ENCODE results near the gene NOTCH1.

Gene NOTCH1

DNA sequence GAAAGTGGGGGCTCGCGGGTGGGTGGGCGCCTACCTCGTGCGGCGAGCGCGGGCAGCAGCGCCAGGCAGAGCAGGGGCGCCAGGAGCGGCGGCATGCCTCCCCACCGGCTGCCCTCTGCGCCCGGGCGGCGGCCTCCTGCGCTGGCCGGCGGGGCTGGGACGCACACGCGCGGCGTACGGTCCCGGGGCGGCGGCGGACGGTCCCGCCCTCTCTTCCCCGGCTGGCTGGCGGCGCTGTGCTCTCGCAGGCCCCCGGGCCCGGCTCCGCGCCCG lies 220 bp downstream of the NOTCH1 start:
- no peak for DNase-seq (ENCODE audit: low read depth in 2 of 2)

DNA sequence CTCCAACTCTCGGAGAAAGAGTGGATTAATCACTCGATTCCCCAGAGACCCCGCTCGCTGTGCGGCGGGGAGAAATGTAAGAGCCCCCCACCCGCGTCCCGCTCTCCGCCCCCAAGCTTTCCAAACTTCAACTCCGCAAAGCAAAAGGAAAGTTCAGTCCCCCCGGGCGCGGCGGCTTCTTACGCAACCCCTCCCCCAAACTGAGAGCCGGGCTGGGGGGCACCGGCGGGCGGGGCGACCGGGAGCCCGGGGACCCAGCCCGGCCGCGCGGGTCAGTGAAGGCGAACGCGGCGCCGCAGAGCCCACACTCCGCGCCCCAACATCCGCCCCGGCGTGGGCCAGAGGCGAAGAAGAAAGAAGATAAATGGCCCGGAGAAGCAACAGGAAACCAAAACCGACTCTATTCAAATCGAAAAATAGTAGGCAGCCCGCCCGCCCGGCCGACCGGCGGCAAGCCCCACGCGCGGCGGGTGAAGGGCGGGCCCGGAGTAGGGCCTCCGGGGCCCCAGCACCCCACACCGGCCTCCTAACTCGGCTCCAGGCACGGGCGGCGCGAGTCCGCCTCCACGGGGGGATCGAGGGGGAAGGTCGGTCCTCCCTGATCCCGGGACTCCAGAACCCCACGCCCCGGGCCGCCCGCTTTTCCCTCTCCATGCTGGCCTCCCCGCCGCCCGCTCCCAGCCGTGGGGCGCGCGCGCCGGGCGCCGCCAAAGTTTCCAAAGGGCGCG lies 720 bp downstream of the NOTCH1 start:
- DNase-seq (ENCODE audit: low read depth in 2 of 2), result peak in 1 of 2 experiments; percentile 53

DNA sequence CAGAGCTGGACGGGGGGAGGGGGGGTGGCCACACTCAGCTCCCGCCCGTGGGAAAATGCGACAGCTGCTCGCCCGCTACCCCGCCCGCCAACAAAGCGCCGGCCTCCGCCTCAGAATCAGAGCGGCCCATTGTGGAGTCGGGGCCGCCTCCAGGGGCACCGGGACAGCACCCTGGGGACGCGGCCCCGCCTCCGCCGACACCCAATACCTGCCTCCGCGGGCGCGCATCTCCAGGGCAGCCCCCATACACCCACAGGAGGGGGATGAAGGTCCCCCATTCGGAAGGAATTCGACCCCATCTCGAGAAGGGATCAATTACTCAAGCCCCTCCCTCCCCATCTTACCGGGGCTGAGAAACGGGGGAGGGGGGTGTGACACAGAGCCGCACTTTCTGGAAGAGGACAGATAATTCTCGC lies 1.3 kb downstream of the NOTCH1 start:
- peak in 1 of 2 experiments; percentile 67 for DNase-seq (ENCODE audit: low read depth in 2 of 2)

DNA sequence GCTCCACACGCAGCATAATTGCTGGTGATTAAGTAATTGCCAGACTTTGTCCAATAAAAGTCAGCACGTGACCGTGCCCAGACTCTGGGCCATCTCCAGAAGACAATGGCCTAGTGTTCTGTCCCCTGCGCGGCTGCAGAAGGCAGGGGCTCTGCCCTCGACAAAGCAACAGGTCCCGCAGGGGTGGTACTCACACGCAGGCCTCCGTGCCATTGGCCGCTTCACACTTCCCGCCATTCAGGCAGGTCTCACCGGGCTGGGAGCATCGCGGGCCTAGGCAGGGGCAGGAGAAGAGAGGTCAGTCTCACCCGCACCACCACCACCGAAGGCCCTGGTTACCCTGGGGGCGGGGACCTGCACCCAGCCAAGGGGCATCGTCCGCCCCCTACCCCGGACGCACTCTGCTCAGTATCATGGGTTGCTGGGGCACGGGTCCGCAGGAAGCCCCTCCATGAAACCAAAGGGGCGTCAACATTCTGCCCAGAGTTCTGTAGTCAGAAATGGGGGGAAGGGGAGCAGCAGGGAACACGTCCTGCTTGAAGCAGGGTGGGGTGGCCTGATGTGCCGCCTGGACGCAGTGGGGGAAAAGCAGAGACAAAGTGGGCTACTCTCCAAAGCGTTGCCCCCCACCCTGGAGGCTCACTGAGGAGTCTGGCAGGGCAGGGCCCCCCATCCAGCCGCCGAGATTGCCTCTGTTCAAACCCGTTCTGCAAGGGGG lies 1.9 kb downstream of the NOTCH1 start:
- no peak for DNase-seq (ENCODE audit: low read depth in 2 of 2)

DNA sequence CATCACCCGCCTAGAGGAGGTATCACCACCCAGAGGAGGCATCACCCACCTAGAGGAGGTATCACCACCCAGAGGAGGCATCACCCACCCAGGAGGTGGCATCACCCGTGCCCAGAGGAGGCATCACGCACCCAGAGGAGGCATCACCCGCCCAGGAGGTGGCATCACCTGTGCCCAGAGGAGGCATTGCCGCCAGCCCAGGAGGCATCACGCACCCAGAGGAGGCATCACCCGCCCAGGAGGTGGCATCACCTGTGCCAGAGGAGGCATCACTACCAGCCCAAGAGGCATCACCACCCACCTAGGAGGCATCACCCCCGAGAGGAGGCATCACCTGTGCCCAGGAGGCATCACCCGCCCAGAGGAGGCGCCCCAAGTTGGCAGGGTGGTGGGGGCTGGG lies 2.6 kb downstream of the NOTCH1 start:
- DNase-seq (ENCODE audit: low read depth in 2 of 2), result no peak

DNA sequence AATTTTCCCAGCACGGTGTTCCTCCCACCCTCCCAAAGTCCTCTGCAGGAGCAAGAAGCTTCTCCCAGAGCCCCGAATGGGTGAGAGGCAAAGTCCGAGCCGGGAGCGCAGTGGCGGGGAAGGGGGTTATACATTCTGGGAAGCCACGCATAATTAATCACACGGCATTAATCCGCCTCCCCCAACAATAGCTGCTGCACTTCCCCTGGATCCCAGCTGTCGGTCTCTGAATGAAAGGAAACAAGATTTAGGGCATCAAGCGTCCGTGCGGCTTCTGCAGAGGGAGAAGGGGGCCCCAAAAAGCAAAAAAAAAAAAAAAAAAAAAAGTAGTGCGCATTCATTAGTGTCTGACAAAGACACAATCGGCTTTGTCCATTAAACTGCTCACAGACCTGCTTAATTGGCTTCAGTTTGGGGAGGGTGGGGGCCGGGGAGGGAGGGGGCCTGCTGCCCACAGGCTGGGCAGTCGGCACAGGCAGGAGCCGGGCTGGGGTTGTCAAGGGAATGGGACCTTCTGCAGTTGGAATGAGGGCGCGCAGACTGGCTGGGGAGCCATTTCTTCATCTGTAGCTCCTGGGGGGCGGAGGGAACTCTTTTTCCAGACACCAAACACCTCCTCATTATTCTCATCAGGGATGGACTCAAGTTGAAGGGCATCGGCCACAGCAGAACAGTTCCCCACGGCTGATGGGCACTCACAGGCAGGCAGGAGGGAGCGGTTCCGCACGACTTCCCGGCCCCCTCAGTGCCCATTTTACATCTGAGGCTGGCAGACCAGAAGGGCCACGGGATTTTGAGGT lies 3.4 kb downstream of the NOTCH1 start:
- DNase-seq (ENCODE audit: low read depth in 2 of 2), result no peak

DNA sequence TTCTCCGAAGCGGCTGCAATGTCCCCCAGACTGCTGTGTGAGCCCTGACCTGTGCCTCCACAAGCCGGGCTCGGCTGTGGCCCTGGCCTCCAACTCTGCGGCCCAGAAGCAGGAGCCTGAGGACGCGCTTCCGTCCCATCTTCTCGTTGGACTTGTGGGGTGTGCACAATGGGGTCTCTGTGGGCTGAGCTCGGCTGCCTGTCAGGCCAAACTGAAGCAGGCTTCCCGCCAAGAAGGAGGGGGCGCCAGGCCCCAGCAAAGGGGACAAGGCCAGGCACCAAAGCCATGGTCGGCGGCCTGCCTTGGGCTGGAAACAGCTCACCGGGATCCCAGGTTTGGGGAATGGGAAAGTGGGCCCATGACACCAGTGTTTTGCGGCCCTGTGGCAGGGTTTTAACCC lies 4.1 kb downstream of the NOTCH1 start:
- DNase-seq (ENCODE audit: low read depth in 2 of 2), result no peak

DNA sequence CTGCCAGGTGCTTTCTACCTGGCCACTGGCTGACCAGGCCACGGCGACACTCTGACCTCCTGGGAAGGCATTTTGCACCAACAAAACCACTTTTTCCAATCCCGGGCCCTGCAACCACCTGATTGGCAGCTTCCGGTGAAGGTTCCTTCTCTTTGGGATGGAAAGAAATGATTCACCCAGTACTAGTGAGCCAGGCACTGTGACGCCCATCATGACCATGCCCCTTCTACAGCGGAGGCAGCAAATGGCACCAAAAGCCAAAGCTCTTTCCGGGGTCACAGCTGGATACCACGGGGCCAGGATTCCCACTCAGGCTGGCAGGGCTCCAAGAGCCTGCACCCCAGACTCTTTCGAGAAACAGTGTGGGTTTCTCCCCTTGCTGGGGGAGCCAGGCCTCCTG lies 4.7 kb downstream of the NOTCH1 start:
- DNase-seq (ENCODE audit: low read depth in 2 of 2), result no peak

DNA sequence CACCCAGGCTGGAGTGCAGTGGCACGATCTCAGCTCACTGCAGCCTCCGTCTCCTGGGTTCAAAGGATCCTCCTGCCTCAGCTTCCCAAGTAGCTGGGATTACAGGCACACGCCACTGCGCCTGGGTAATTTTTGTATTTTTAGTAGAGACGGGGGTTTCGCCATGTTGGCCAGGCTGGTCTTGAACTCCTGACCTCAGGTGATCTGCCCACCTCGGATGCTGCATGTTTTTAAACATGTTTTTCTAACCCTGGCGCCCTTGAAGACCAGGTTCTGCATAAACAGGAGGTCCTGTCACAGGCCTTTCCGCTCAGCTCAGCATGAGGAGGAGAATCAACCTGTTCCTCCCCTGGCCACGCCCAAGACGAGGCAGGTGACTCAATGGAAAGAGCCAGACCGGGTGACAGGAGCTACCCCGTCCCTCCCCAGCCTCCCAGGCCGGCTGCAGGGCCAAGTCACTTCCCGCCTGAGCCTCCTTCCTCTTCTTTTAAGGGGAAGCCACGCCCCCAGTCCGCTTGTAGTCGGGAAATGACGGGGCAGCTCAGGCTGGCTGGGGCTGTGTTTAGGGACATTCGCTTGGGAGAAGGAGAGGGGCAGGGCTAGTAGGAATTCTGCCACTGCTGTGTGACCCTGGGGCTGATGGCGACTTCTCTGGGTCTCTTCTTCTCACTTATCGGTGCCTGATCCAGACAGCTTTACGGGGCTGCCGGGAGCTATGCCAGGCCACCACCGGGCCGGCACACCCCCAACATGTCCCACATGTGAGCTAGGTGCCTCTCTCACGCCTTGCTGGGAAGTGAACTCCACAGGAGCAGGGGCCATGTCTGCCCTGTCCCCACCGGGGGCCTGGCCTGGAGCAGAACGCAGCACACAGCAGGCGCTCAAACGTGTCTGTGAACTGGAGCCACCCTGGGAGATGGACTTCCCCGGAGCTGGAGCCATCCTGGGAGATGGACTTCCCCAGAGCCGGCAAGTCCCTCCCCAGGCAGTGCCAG lies 6.1 kb downstream of the NOTCH1 start:
- DNase-seq (ENCODE audit: low read depth in 2 of 2), result peak; percentile 86 to 97

DNA sequence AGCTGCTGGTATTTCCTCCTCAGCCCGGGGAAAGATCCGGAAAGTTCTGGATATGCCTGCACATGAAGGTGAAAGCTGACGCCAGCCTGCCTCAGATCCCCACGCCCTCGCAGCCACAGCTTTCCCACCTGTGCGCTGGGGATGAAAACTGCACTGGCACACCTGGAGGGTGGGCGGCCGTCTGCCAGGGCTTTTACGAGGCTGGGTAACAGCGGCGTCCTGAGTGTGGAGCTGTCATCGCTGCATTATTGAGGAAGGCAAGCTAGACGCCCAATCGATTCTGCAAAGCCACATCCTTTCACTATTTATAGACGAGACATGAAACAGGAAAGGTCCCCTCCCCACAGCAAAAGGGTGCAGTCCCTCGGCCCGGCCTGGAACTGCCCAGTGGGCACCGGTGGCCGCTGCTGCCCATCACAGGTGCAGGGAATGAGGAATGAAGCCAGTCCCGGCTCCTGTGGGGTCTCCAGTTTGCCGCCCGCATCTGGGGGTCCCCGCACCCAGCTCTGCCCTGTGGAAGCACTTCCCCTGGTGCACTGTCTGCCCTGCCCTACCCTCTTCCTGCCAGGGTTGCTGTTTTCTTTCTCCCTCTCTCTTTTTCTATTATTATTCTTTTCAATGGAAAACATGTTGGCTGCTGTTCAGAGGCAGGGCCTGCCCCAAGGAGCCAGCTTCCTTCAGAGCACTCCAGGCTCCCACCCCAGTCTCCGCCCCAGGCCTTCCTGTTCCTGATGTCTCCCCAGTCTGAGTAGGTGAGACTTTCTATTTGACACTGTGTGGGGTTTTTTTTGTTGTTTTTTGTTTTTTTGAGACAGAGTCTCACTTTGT lies 7.0 kb downstream of the NOTCH1 start:
- peak in 1 of 2 experiments; percentile 70 for DNase-seq (ENCODE audit: low read depth in 2 of 2)

DNA sequence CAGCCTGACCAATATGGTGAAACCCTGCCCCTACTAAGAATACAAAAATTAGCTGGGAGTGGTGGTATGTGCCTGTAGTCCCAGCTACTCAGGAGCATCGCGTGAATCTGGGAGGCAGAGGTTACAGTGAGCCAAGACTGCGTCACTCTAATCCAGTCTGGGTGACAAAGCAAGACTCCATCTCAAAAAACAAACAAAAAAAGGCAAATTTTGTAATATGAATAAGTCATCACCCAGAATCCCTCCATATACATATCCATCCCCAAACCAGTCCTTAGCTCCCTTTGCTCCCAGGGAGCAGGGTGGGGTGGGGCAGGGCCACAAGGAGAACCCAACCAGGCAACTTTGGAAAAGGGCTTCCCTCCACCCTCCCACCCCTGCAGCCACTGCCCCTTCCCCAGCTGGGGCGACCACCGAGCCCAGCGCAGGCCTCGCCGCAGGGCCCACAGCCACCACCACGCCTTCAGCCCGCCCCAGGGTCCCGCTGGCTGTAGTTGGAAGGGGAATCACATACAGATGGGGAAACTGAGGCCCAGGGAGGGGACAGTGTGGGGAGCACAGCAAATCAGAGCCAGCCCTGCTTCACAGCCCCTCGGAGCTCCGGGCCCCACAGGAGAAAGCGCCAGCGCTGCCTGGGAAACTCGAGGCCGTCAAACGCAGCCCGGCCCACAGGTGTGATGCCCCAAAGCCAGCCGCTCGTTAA lies 7.8 kb downstream of the NOTCH1 start:
- DNase-seq (ENCODE audit: low read depth in 2 of 2), result no peak

DNA sequence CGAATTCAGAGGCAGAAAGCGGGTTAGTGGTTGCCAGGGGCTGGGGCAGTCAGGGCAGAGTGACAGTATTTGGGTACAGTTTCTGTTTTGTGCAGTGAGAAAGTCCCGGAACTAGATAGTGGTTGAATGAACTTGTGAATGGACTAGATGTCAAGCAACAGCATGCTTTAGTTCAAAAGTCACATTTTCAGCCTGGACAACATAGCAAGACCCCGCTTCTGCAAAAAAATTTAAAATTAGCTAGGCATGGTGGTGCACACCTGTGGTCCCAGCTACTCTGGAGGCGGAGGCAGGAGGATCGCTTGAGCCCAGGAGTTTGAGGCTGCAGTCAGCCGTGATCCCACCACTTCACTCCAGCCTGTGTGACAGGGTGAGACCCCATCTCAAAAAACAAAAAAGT lies 8.4 kb downstream of the NOTCH1 start:
- no peak for DNase-seq (ENCODE audit: low read depth in 2 of 2)

DNA sequence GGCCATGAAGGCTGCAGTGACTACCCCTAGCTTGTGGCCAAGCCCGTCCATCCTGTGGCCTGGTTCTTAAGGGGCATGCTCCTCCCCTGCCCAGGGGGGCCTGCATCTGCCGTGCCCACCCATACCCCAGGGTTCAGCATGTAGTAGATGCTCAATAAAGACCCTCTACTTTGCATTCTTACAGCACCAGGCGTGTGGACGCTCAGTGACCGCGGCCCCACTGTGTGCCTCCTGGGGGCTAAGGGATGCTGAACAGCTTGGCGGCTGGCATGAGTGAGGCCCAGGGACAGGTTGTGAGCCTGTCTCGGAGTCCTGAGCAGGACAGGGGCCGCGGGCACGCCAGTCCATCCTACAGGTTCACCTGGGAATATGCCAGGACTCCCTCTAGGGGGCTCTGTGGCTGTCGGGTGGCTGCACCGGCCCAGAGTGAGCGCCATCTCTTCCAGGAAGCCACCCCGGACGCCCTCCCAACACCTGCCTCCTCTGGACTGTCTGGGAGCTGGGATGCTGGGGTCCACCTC lies 9.1 kb downstream of the NOTCH1 start:
- no peak for DNase-seq (ENCODE audit: low read depth in 2 of 2)

DNA sequence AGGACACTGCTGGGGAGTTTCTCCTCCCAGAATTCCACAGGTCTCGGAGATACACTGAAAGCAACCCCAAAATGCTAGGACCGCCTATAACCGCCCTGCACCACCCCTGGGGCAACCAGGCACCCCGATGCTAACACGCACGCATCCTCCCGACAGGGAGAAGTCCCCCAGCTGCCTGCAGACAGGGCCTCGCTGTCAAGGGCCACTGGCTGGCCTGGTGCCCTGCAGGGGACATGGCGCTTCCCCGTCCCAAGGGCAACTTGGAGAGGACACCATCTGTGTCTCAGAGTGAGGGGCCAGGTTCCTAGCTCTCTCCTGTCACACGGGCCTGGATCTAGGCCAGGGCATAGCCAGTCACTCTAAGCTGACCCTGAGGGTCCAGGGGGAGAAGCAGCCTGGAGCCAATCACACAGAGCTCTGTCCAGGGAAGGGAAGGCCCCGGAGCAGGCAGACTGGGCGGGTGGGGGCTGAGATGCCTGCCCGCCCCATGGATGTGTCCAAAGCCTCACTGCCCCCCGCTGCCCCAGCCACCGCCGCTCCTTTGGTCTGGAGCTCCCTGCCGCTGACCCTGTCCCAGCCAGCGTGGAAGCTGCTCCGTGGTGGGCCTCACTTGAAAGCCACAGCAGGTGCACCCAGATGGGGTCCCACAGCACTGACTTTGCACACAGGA lies 9.7 kb downstream of the NOTCH1 start:
- DNase-seq (ENCODE audit: low read depth in 2 of 2), result no peak

DNA sequence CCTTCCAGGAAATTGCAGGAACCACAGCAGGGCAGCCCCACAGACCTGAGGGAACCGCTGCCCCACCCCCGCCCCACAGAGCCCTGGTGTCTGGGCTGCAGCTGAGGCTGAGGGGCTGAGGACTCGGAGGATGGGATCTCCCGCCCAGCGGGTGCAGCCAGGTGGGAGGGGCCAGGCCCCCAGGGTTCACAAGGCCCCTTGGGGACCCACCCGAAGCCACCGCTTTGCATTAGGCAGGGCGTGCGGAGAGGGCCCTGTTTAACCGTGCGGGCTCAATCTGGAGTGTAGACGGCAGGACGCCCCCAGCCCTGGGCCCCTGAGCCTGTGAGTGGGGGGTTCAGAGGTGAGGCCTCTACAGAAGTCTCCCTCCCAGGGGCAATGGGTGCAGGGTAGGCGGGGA lies 10.8 kb downstream of the NOTCH1 start:
- DNase-seq (ENCODE audit: low read depth in 2 of 2), result no peak

DNA sequence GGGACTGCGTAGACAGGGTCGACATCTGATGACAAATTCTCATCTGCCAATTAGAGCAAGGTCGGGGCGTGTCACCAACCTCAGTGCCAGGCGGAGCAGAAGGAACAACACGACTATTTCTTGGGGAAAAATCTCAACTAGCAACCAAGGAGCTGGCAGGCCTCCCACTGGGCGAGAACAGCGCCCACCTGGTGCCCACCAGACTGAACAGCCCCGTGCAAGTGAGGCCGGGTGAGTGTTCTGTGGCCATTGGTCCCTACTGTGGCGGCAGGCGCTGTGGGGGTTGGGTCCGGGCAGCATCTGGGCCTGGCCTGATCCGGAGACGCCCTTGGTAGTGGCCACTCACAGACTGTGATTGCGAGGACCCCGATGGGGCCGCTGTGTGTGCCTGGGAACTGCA lies 11.5 kb downstream of the NOTCH1 start:
- DNase-seq (ENCODE audit: low read depth in 2 of 2), result no peak

DNA sequence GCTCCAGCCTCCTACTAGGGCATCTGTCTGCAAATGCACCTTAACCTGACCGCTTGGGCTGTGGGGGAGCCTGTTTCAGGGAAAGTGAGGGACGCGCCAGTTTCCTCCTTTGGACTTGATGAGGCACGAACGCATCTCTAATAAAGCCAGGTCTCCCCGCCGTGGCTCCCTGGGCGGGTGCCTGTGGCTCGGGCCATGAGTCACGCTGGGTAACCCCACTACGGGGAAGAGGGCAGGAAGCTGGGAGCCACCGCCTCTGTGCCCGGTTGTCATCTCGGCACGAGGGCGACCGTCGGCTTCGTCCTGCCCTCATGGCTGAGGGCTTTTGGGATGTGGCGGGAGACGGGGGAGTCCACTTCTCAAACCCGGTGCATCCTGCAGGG lies 12.1 kb downstream of the NOTCH1 start:
- DNase-seq (ENCODE audit: low read depth in 2 of 2), result peak; percentile 59 to 79

DNA sequence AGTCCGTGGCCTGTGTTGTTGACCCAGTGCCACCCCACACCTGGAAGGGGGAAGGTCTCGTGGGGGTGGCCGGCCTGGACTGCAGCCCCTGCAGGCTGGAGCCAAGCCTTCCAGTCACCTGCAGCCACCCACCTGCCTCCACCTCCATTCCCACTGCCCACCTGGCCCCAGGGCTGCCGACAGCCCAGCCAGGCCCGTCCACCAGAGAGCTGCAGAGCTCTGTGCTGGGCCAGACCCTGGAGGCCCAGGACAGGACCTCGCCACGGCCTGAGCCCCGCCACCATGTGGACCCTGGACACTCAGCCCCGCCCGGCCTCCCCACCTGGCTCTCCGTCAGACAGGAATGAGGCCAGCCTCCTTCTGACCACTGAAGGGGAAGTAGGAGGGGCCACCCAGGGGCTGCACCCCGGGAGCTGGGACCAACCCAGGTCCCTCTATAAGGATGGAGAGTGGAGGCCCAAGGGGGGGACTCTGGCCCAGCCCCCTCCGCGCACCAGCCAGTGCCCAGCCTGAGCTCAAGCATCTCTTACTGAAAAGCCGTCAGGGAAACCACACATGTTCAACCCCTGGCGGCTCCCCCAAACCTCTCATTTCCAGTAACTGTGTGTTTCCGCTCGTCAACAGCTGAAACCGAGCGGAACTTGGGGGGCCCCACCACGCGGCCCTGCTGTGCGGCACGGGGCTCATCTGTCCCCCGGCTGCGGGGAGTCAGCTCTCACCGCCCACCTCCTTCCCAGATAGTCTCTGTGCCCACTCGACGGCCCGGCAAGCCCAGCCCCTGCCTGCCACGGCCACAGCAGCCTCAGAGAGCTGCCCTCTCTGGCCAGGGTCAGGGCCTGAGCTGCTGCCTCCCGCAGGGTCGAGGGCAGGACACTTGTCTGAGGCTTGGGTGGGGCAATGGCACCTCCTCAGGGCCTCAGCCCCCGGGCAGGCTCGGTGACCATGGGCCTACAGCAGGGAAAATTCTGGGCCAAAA lies 12.8 kb downstream of the NOTCH1 start:
- peak in 1 of 2 experiments; percentile 61 for DNase-seq (ENCODE audit: low read depth in 2 of 2)

Measured in stimulated activated CD4-positive, alpha-beta T cell treated with anti-CD3 and anti-CD28 coated beads, Interleukin-12 subunit alpha, Interleukin-12 subunit beta, amount 100 ng/mL, for 24 hours (primary cell).